ENCODE results near the gene FKRP.
"Not testable (repeated sequence)": the region's sequence is repeated elsewhere in the genome, so short reads cannot be mapped to it uniquely, and the experiment has no call there.

Gene FKRP

DNA sequence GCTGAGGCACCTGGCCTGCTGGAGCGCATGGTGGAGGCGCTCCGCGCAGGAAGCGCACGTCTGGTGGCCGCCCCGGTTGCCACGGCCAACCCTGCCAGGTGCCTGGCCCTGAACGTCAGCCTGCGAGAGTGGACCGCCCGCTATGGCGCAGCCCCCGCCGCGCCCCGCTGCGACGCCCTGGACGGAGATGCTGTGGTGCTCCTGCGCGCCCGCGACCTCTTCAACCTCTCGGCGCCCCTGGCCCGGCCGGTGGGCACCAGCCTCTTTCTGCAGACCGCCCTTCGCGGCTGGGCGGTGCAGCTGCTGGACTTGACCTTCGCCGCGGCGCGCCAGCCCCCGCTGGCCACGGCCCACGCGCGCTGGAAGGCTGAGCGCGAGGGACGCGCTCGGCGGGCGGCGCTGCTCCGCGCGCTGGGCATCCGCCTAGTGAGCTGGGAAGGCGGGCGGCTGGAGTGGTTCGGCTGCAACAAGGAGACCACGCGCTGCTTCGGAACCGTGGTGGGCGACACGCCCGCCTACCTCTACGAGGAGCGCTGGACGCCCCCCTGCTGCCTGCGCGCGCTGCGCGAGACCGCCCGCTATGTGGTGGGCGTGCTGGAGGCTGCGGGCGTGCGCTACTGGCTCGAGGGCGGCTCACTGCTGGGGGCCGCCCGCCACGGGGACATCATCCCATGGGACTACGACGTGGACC is 10.1 kb downstream of the FKRP start:
- in situ Hi-C loops (cut with MboI; ENCODE audit: low sequenced_read_pairs) = no loop called here

DNA sequence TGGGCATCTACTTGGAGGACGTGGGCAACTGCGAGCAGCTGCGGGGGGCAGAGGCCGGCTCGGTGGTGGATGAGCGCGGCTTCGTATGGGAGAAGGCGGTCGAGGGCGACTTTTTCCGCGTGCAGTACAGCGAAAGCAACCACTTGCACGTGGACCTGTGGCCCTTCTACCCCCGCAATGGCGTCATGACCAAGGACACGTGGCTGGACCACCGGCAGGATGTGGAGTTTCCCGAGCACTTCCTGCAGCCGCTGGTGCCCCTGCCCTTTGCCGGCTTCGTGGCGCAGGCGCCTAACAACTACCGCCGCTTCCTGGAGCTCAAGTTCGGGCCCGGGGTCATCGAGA is 10.7 kb downstream of the FKRP start:
- in situ Hi-C loops (cut with MboI; ENCODE audit: low sequenced_read_pairs) = no loop called here

DNA sequence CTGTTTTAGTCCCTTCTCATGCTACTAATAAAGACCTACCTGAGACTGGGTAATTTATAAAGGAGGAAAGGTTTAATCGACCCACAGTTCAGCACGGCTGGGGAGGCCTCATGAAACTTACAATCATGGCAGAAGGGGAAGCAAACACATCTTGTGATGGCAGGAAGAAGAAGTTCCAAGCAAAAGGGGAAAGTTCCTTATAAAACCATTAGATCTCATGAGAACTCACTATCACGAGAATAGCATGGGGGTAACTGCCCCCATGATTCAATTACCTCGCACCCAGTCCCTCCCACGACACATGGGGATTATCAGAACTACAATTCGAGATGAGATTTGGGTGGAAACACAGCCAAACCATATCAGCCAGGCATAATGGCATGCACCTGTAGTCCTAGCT is 13.3 kb downstream of the FKRP start:
- in situ Hi-C loops (cut with MboI; ENCODE audit: low sequenced_read_pairs) = no loop called here

DNA sequence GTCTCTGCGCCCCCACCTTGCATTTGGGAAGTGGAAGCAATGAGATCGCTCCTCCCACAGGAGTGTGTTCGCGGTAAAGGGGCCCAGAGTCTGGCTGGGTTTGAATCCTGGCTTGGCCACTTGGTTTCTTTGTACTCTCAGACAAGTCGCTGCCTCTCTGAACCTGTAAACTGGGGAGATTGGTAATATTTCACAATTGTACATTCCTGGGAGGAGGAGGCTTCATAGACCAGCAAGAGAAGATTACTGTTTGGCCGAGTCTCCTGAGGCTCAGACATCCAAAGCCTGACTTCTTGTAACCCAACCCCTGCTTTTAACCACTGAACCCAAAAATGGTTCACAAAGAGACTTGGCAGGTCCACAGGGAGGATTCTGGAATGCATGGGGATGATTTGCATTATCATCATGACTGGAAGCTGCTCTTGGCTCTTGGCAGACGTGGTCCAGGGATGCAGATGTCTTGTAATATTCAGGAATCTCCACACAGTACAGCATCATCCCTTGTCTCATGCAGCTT is 14.0 kb downstream of the FKRP start:
- in situ Hi-C loops (cut with MboI; ENCODE audit: low sequenced_read_pairs) = no loop called here

DNA sequence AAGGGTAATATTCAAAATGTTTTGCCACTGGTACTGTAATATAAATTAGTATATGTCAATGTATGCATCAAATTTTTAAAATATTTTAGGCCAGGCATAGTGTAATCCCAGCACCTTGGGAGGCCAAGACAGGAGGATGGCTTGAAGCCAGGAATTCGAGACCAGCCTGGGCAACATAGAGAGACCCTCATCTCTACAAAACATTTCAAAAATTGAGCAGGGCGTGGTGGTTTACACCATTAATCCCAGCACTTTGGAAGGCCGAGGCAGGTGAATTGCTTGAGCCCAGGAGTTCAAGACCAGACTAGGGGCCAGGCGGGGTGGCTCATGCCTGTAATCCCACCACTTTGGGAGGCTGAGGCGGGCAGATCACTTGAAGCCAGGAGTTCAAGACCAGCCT is 14.5 kb downstream of the FKRP start:
- in situ Hi-C loops (cut with MboI; ENCODE audit: low sequenced_read_pairs) = no loop called here

DNA sequence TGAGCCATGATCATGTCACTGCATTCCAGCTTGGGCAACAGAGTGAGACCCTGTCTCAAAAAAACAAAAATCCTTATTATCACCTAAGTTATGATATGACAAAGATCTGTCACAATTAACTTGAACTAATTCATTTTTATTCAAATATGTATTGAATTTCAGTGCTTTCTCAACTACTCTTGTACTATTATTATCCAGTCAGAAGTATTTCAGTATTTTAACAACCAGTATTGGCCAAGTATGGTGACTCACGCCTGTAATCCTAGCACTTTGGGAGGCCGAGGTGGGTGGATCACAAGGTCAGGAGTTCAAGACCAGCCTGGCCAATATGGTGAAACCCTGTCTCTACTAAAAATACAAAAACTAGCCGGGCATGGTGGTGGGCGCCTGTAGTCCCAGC is 15.0 kb downstream of the FKRP start:
- in situ Hi-C loops (cut with MboI; ENCODE audit: low sequenced_read_pairs) = not testable (repeated sequence)

DNA sequence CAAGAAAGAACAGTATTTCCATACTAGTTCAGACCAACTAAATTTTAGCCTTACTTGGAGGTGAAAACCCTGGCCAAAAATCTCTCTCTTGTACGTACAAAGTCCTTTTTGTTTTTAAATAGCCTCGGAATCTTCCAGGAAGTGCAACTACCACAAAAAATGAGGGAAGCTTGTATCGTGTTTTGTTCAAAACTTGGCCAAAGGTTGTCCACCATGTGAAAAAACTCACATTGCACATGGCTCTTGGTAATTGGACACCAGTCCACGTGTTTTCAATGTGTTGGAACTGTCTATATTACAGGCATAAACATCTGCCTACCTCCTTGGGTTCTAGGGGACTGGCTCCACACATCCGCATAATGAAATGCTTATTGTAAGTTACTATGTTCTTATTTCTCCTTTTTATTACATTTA is 15.6 kb downstream of the FKRP start:
- in situ Hi-C loops (cut with MboI; ENCODE audit: low sequenced_read_pairs) = no loop called here

DNA sequence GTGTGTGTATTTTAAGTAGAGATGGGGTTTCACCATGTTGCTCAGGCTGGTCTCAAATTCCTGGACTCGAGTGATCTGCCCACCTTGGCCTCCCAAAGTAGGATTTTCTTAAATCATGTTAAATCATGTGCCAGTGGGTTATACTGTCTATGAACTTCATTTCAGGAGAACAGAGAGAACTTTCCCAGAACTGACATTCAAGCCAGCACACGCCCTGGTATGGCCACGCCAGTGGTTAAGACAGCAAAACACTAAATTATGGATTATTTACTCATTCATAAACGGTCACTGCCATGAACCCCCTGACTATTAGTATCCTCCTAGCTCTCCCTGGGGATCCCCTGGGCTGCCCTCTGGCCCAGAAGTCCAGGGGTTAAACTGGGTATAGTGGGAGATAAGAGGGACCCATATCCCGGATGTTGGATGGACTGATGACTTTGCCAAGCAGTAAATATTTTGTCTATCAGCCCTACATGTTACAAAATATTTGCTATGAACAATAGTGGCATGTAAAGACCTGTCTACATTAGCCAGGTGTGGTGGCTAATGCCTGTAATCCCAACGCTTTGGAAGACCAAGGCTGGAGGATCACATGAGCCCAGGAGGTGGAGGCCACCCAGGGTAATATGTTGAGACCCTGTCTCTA is 16.5 kb downstream of the FKRP start:
- in situ Hi-C loops (cut with MboI; ENCODE audit: low sequenced_read_pairs) = no loop called here

DNA sequence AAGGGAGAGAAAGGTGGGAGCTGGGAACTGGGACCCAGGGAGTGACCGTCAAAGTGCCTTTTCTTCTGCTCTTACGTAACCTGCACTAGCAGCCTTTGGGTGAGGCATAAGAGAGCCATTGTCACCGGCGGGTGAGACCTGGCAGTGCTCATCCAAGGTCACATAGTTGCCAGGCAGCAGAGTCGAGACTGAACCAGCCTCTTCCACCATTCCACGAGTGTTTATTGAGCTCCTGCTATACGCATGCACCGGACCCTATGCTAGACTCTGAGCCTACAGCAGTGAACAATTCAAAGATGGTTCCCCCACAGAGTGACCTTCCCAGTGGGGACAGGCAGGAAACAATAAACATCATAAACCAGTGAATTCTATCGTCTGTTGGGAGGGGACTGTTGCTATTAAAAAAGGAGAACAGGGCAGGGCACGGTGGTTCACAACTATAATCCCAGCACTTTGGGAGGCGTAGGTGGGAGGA is 19.0 kb downstream of the FKRP start:
- in situ Hi-C loops (cut with MboI; ENCODE audit: low sequenced_read_pairs) = no loop called here

DNA sequence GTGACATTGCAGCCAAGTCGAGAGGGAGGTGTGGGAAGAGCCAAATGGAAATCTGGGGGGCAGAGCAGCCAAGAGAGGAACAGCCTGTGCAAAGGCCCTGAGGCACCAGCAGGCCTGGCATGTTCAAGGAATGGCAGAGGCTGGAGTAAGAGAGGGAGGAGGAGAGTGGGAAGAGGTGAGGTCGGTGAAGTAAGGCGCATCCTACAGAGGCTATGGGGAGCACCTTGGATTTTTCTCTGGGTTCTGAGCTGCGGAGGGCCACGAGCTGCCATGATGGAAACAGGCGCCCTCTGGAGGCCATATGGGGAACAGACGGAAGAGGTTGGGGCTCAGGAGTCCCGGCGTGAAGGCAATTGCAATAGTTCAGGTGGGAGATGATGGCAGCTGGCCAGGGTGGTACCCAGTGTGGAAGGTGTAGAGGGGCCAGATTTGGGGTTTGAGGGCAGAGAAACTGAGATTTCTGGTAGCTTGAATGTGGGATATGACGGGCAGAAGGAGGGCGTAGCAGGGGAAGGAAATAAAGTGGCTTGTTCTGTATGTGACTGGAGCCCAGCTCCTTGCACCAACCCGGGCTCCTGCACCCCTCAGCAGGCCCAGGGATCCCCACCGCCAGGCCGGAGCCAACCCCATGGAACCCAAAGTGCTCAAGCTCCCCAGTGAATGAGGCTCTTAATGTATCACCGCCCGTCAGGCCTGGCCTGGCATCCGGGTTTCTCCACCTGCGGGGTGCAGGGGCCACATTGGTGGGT is 20.9 kb downstream of the FKRP start:
- in situ Hi-C loops (cut with MboI; ENCODE audit: low sequenced_read_pairs) = no loop called here

DNA sequence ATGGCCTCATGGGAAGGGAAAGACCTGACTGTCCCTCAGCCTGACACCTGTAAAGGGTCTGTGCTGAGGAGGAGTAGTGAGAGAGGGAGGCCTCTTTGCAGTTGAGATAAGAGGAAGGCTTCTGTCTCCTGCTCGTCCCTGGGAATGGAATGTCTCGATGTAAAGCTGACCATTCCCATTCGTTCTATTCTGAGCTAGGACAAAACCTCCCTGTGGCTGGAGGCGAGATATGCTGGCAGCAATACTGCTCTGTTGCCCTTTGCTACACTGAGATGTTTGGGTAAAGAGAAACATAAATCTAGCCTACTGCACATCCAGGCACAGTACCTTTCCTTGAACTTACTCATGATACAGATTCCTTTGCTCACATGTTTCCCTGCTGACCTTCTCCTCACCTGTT is 22.9 kb downstream of the FKRP start:
- in situ Hi-C loops (cut with MboI; ENCODE audit: low sequenced_read_pairs) = not testable (repeated sequence)

DNA sequence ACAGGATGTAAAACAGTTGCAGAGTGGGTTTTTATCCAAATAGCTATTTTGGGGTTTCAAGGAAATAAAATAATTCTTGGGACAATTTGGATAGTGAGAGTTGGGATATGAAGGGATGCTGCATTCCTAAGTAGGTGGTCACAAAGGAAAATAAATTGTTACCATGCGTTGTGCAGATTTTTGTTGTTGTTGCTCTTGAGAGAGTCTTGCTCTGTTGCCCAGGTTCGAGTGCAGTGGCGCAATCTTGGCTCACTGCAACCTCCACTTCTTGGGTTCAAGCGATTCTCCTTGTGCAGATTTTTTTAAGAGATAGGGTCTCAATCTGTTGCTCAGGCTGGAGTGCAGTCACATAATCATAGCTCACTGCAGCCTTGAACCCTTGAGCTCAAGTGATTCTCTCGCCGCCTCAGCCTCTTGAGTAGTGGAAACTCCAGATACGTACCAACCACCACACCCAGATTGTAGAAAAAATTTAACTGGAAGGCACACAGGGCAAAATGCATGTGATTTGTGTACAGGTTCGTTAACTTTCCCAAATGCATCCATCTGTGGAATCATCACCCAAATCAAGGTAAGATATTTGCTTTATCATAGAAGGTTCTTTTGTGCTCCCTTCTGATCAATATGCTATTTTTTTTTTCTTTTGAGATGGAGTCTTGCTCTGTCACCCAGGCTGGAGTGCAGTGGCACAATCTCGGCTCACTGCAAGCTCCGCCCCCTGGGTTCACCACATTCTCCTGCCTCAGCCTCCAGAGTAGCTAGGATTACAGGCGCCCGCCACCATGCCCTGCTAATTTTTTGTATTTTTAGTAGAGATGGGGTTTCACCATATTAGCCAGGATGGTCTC is 26.5 kb downstream of the FKRP start:
- in situ Hi-C loops (cut with MboI; ENCODE audit: low sequenced_read_pairs) = loop anchor here (5.0 kb wide), 1 partner anchor 70 kb away; no protein-coding TSS in a partner anchor

DNA sequence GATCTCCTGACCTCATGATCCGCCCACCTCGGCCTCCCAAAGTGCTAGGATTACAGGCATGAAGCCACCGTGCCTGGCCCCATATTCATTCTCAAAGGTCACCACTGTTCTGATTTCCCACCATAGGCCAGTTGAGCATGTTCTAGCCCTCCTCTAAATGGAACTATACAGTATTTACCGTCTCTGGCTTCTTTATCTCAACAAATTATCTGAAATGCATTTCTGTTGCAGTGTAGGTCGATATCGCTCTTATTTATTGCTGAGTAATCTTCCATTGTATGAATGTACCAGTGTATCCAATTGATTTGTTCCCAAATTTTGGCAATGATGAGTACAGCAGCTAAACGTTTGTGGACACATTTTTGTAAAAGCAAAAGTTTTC is 27.2 kb downstream of the FKRP start:
- in situ Hi-C loops (cut with MboI; ENCODE audit: low sequenced_read_pairs) = loop anchor here (5.0 kb wide), 1 partner anchor 69 kb away; no protein-coding TSS in a partner anchor

DNA sequence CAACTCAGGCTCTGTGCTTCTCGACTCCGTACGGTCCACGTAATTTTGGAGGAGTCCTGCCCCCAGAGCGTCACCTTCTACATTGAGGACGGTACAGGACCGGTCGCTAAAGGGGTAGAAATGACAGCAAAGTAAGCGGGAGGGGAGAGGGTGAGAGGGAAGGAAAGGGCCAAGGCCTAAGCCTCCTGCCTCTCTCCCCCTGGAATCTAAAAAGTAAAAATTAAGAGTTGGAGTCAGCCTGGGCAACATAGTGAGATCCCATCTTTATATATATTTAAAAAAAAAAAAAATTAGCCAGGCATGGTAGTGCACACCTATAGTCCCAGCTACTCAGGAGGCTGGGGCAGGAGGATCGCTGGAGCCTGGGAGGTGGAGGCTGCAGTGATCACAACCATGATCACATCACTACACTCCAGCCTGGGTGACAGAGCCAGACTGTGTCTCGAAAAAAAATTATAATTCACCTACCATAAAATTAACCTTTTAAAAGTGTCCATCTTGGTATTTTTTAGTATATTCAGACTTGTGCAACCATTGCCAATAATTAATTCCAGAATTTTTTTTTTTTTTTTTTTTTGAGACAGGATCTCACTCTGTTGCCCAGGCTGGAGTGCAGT is 29.9 kb downstream of the FKRP start:
- in situ Hi-C loops (cut with MboI; ENCODE audit: low sequenced_read_pairs) = no loop called here

DNA sequence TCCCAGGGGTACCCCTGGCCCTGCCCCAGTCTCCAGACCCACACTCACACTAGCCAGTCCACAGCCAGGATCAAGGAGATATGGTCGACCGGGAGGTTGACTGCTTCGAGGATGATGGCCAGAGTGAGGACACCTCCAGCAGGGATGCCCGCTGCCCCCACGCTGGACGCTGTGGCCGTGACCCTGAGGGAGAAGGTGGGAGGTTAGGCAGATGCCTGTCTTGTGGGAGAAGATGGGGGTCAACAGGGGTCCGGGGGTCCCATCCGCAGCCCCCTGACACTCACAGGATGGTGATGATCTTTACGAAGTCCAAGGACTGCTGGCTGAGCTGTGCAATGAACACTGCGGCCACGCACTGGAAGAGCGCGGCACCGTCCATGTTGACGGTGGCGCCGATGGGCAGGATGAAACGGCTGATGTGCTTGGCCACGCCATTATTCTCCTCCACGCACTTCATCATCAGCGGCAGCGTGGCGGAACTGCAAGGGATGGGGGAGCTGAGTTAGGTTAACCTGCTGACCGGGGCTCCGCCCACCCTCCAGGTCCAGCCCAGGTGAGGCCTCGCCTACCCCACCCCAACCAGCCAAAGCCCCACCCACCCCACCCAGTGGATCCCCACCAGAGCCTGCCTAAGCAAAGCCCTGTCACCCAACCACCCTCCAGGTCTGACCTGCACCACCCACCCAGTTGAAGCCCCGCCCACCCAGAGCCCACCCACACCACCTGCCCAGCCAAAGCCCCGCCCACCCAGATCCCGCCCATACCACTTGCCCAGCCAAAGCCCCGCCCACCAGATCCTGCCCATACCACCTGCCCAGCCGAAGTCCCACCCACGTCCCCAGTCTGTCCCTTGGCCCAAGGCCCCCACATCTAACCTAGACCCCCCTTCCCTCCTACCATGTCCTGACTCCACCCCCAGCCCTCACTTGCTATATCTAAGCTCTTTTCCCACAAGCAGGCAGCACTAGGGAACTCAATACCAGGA is 31.4 kb downstream of the FKRP start:
- in situ Hi-C loops (cut with MboI; ENCODE audit: low sequenced_read_pairs) = no loop called here

DNA sequence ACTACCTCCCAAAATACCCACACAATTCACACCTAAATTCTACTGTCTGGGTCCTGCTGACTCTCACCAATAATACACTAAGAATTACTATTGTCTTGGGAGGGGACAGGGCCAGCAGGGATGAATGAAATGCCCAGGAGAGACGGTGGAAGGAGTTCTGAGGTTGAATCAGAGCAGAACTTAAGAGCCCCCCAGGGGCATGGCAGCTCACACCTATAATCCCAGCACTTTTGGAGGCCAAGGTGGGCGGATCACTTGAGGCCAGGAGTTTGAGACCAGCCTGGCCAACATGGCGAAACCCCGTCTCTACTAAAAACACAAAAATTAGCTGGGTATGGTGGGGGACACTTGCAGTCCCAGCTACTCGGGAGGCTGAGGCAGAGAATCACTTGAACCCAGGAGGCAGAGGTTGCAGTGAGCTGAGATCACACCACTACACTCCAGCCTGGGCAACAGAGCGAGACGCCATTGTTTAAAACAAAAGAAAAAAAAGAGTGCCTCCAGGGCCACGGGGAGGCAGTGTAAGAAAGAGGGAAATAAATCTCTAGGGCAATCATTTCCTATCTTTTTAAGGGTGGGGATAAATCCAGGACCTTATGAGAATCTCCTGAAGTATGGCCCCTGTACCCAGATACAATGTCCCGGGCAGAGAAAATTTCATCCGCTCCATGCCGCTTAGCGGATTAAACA is 32.2 kb downstream of the FKRP start:
- in situ Hi-C loops (cut with MboI; ENCODE audit: low sequenced_read_pairs) = not testable (repeated sequence)

DNA sequence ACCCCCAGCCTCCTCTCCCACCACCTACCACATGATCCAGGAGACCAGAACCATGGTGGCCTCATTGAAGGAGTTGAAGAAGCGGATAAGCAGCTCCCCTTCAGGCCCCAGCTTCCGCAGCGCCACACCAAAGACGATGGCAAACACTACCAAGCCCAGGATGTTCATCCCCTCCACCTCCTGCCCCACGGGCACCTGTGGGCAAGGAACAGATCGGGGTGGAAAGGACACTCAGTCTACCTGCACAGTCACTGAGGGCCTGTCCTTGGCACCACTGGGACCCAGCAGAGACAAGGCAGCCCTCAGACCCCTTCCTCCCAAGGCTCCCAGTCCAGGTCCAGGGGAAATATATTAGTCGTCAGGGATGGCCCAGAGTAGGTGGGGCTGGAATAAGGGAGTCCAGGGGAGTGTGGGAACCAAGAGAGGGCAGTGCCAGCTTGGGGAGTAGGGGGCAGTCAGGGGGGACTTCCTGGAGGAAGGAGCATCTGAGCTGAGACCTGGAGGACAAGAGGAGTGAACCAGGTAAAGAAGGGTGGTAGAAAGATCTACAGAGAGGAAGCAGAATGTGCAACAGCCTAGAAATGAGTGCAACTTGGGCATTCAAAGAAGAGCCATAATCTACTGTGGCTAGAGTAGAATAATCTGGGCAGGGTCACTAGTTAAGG is 36.6 kb downstream of the FKRP start:
- in situ Hi-C loops (cut with MboI; ENCODE audit: low sequenced_read_pairs) = no loop called here

DNA sequence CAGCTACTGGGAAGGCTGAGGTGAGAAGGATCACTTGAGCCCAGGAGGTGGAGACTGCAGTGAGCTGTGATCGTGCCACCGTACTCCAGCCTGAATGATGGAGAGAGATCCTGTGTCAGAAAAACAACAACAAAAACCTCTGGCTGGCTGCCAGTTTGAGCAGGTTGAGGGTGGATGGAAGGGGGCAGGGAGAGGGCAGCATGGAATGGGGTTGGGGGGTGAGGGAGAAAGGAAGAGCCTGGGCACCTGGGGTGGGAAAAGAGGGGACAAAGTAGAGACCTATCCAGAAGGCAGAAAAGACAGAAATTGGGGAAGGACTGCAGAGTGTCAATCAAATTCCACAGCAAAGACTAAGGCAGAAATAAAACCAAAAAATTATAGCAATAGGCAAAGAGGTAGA is 37.8 kb downstream of the FKRP start:
- in situ Hi-C loops (cut with MboI; ENCODE audit: low sequenced_read_pairs) = no loop called here
